Ecto neural progenitor cell (in vitro differentiated cells): ENCODE measurements around the gene ARRB1.
"Not testable (repeated sequence)": the region's sequence is repeated elsewhere in the genome, so short reads cannot be mapped to it uniquely, and the experiment has no call there.

ENCODE experiments used
- DNase-seq: peaks from one replicate; pipeline ENCODE4 v3.0.0-alpha.2; 2018; ENCODE audit warnings: low spot score

The ARRB1 gene

GRCh38 chr11:75298976-75299260, 52.5 kb downstream of the ARRB1 start:
- no peak for DNase-seq

DNA sequence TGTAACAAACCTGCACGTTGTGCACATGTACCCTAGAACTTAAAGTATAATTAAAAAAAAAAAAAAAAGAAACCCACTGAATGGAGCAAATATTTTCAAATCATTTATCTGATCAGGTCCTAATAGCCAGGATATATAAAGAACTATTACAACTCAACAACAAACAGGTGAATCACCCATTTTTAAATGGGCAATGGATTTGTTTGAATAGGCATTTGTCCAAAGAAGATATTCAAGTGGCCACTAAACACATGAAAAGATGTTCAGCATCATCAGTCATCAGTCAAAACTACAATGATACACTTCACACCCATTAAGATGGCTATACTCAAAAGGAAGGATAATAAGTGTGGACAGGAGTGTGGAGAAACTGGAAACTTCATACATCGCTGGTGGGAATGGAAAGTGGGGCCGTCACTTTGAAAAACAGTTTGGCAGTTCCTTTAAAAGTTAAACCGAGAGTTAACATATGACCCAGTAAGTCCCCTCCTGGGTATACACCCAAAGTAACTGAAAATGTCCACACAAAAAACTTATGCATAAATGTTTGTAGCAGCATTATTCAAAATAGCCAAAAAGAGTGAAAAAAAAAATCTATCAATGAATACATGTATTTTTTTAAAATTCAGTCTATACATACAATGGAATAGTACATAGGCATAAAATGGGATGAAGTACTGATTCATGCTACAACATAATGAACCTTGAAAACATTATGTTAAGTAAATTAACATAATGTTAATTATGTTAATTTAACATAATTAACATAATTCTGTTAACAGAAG, 53.1 kb downstream of the ARRB1 start:
- DNase-seq = no peak

GRCh38 chr11:75293903-75294302, 57.6 kb downstream of the ARRB1 start:
- DNase-seq = no peak

GRCh38 chr11:75292943-75293342, 58.5 kb downstream of the ARRB1 start:
- DNase-seq = no peak

DNA sequence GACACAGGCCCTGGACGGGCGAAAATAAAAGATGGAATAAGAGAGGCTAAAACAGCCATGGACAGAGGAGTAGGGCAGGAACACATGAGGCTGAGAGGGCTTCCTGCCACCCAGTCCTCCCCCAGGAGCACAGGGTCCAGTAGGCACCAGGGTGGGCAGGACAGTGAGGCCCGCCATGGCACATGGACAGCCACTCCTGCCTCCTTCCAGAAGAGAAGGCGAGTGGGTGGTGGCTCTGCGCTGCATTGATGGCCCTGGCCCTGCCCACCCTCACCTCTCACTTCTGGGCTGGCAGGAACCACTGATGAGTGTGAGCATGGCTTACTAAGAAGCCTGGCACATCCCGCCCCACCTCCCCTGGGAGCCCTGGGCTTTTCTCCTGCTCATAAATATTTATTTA, 59.7 kb downstream of the ARRB1 start:
- no peak for DNase-seq

DNA sequence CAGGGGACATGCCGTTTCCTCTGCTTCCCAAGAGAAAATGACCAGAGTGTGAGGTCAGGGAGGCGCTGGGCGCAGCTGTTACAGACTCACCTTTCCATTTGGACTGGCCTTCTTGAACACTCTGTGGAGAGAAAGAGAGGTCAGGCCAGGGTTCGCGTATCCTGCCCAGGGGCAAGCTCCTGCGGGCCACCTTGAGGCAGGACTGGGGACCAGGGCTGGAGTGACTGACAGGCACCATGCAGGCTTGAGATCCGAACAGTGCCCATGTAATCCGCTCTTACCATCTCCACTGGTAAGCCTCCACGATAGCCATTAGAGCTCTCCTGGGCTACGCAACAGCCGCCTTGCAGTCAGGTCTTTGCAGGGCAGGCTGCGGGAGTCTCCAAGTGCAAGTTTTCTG, 61.5 kb downstream of the ARRB1 start:
- DNase-seq = no peak

GRCh38 chr11:75289511-75289760, 62.0 kb downstream of the ARRB1 start:
- DNase-seq = no peak

DNA sequence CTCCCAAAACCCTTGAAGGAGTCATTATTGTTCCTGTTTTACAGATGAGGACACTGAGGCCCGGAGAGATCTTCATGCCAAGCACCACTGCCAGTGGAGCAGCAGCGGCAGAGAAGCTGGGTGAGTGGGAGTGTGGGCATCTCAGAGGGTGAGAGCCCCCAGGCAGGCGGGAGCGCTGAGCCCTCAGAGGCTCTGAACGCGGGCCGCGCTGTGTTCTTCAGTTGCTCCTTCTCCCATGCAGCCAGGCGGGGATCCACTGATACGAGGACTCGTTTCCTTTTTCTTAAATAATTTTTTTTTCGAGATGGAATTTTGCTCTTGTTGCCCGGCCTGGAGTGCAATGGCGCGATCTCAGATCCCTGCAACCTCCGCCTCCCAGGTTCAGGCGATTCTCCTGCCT, 63.9 kb downstream of the ARRB1 start:
- DNase-seq = no peak

- DNase-seq = no peak
These were observed 64.5 kb downstream of the ARRB1 start for GRCh38 chr11:75286826-75287465.

GRCh38 chr11:75285776-75286360, 65.6 kb downstream of the ARRB1 start:
- no peak for DNase-seq

DNA sequence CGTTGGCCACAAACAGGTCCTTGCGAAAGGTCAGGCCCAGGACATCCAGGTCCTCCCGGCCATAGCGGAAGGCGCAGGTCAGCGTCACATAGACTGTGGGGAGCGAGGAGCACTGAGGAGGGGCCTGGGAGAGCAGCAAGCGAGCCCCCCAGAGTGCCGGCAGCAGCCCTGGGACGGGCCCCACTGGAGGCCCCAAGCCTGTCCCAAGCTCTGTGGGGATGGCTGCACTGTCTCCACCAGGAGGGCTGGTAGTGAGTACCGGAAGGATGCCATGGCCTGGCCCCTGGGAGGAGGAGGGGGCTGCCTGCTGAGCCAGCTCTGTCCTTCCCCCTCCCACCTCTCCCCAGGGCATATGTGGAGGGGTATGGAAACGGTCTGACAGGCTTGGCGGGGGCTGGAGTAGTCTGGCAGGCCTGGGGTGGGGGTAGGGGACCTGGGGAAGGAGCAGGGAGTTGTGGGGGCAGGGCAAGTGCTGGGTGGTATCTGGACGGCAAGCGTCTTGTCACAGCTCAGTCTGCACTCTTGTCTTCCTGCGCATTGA, 68.0 kb downstream of the ARRB1 start:
- no peak for DNase-seq

DNA sequence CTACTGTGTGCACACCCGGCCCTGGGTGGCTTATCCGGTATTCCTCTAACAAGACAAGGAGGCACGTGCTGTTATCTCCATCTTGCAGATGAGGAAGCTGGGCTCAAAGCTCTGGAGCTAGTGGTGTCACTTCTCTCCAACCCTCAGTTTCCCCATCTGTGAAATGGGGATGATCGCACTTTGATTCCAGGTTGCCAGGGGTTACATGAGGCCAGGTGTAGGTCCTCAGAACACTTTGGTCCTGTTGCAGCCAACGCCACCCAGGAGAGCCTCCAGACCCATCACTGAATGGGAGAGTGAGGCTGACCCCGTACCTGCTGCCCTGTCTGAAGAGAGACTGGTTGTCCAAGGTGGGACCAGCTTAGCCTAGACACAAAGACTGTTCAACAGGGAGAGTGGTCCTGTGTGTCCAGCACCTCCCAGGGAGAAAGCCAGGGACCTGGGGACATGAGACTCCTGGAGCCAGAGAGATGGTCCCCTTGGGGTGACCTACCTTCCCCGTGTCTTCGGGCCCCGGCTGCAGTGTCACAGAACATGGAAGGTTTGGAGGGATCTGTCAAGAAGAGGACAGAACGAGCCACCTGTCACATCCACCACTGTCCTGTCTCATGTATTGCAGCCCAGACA, 69.9 kb downstream of the ARRB1 start:
- no peak for DNase-seq

DNA sequence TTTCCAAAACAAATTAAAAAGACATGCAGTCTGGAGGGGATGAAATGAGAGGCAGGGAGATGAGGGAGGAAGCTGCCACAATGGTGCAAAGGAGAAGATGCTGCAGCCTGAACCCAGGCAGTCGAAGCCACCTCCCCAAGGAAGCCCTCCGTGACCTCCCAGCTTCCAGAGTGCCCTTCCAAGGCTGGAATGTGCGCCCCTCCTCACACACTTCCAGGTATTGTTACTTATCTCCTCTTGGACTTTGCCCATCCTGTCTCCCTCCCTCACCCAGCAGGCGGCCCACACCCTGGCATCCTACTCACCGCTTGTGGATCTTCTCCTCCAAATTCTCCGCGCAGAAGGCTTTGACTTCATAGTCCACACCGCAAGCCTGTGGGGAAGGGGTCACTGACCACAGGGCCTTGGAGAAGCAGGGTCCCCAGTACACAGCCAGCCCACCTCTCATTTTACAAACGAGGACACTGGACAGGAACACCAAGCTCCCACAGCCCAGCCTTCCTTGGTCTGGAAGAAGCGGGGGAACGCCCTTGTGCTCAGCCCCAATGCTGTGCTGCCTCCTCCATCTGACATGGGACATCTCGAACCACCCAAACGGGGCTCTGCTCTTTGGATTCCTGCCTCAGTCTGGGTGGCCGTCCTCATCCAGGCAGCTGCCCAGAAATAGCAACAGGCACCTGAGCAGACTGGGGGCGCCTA, 70.5 kb downstream of the ARRB1 start:
- no peak for DNase-seq

- peak; percentile 87 for DNase-seq
These were observed 71.2 kb downstream of the ARRB1 start for GRCh38 chr11:75280227-75280701.

GRCh38 chr11:75279273-75279672, 72.2 kb downstream of the ARRB1 start:
- DNase-seq = no peak

DNA sequence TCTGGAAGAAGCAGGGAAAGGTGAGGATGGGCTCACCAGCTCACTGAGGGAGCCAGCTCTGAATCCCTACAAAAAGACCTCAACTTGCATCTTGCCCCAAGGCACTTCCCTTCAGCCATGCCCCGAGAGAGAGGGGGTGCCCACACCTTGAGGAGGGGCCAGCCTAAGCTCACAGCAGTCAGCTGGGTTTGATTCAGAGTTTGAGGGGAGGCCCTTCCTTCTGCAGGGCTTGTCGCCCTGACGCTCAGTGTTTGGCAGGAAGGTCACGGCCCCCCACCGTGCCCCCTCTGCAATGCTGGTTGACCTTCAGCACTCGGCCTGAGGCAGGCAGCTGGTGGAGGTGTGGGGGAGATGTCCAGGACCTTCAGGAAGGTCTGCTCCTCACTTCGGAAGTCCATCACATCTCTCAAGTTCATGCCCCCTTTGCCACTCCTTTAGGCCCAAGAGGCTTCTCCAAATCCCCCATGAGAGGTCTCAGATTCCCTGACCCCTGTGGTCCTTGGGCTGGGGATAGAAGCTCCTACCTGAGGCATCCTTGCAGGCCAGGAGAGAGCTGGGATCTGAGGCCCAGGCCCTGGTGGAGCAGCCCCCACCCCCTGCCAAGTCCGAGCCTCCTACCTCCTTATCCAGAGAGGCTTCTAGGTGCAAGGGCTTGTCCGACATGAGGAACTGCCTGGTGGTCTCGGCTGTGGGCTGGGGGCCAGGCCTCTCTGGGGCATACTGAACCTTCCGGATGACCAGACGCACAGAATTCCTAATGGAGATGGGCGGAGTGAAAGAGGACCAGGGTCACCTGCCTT, 73.3 kb downstream of the ARRB1 start:
- peak; percentile 38 for DNase-seq

GRCh38 chr11:75277211-75277805, 74.2 kb downstream of the ARRB1 start:
- peak; percentile 32 for DNase-seq

DNA sequence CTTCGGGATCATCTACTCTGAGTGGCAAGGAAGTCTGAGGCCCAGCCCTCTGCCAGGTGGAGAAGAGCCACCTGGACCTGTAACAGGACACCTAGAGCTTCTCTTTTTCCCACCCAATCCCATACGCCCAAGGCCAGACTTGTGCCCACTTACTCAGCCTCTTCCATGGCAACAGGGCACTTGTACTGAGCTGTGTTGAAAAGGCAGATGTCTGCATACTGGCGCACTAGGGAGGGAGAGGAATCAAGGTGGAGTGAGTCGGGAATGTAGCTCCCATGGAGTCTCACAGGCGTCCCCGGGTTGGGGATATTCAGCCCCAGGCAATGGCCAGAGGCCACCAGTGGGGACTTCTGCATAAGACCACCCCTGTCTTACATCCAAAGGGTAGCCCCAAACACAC, 74.8 kb downstream of the ARRB1 start:
- peak; percentile 31 for DNase-seq

DNA sequence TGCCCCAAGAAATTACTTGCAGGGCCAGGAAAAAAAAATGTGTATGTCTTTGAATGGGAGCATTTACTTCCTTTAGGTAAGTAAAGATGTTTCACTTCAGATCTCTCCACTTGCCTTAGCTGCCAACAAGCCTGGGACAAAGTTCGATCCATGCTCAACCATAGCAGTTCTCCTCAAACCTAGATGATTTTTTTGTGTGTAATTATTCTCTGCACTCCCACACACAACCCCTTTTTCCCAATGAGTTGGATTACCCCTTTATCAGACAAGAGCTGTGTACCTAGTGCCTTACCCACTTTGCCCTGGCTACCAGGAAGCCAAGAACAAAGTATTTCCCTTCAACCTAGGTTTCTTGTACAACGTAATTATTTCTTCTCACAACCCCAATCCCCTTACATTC, 75.3 kb downstream of the ARRB1 start:
- no peak for DNase-seq

- DNase-seq = peak; percentile 29
These were observed 75.9 kb downstream of the ARRB1 start for GRCh38 chr11:75275581-75275980.

DNA sequence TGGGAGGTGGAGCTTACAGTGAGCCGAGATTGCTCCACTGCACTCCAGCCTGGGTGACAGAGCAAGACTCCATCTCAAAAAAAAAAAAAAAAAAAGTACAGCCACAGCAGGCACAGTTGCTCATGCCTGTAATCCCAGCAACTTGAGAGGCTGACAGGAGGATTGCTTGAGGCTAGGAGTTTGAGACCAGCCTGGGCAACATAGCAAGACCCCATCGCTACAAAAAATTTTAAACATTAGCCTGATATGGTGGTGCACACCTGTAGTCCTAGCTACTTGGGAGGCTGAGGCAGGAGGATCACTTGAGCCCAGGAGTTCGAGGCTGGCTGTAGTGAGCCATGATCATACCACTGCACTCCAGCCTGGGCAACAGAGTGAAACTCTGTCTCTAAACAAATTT, 76.7 kb downstream of the ARRB1 start:
- not testable (repeated sequence) for DNase-seq
